HUES6 (cell line): ENCODE data around the gene EXOC6B.

Experiments
- H3K27ac ChIP-seq: 2 replicates; pipeline ENCODE4 v1.7.0; 2013; ENCODE audit warnings: low read depth, mild to moderate bottlenecking, low read length, inconsistent platforms
- H3K27me3 ChIP-seq: 2 replicates; pipeline ENCODE4 v1.6.1; 2013; ENCODE audit warnings: low read length; ENCODE audit not compliant: control insufficient read depth, insufficient read depth
- H3K36me3 ChIP-seq: 2 replicates; pipeline ENCODE4 v1.6.1; 2013; ENCODE audit warnings: low read length; ENCODE audit not compliant: control insufficient read depth, insufficient read depth
- H3K4me1 ChIP-seq: 2 replicates; pipeline ENCODE4 v1.6.1; 2013; ENCODE audit warnings: low read length; ENCODE audit not compliant: control insufficient read depth, insufficient read depth
- H3K4me3 ChIP-seq: 2 replicates; pipeline ENCODE4 v1.5.1; 2013; ENCODE audit warnings: low read depth, low read length
- H3K9ac ChIP-seq: one replicate; pipeline ENCODE4 v1.6.1; 2013; ENCODE audit warnings: mild to moderate bottlenecking, low read length
- H3K9me3 ChIP-seq: 2 replicates; pipeline ENCODE4 v1.6.1; 2013; ENCODE audit warnings: low read depth, low read length; ENCODE audit not compliant: control insufficient read depth, insufficient read depth

Gene EXOC6B

GRCh38 chr2:72362733-72363132, 463.1 kb downstream of the EXOC6B start:
- H3K36me3 ChIP-seq = no peaks in the 10 kb centered on the region
- H3K27ac ChIP-seq = no peak overlapping the region
- no peaks in the 10 kb centered on the region for H3K27me3 ChIP-seq
- H3K9ac ChIP-seq = no peak overlapping the region
- no peak overlapping the region for H3K4me3 ChIP-seq
- H3K9me3 ChIP-seq = no peaks in the 10 kb centered on the region
- H3K4me1 ChIP-seq = peaks cover 4% of the 10 kb centered on the region

DNA sequence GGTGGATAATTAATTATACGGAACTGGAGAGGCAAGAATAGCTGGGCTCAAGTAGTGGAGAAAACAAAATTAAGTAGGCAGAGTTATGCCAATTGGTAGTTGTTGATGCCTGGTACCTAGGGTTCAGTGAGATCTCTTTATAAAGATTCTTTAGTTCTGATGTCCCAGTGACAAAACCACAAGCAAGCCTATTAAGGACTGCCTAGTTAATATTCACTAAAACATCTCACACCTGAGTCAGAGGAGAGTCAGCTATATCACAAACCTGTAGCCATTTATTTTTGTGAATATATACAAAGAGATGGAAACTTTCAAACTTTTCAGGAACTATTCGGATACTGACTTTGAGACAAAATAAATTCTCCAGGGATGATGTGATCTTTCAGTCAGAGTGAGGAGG, 464.3 kb downstream of the EXOC6B start:
- H3K4me3 ChIP-seq = no peak overlapping the region
- no peaks in the 10 kb centered on the region for H3K4me1 ChIP-seq
- no peak overlapping the region for H3K27ac ChIP-seq
- H3K27me3 ChIP-seq = no peaks in the 10 kb centered on the region
- H3K9me3 ChIP-seq = no peaks in the 10 kb centered on the region
- no peak overlapping the region for H3K9ac ChIP-seq
- H3K36me3 ChIP-seq = no peaks in the 10 kb centered on the region

DNA sequence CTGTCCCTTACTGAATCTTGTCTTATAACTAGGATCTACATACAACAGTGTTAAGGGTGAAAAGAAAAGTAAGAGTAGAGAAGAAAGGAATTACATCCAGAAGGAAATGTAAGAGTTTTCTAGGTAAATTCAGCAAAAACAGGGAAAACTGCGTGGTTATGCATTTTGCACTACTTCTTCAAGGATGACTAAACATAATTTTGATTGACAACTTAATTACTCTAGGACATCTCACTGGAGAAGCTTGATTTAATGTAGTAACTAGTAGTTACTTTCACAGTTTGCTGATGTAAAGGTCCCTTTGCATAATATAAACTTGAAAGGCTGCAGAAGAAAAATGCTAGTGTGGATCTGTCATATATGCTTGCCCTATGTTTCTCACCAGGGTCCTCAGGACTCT, 464.8 kb downstream of the EXOC6B start:
- Histone ChIP-seq H3K36me3 (no peaks in the 10 kb centered on the region), H3K9ac (no peak overlapping the region), H3K4me3 (no peak overlapping the region), H3K27me3 (no peaks in the 10 kb centered on the region), H3K9me3 (no peaks in the 10 kb centered on the region), H3K27ac (no peak overlapping the region), H3K4me1 (no peaks in the 10 kb centered on the region)

DNA sequence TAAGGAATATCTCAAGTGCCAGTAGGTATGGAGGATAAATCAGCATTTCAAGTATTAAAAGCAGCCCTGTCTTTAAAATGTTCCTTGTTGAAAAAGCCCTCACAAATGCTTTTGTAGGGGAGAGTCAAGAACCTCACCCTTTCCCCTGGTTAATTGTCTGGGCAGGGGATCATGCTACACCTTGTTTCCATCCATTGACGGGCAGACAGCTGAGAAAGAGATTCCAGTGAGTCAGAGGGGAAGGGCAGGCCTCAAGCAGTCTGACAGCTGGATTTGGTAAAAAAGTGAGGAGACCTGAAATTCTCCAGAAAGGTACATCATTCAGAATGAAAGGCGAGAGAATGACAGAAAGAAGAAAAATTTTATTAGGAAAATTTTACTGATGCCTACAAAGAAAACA, 475.0 kb downstream of the EXOC6B start:
- Histone ChIP-seq H3K4me1 (peaks cover 19% of the 10 kb centered on the region), H3K27me3 (no peaks in the 10 kb centered on the region), H3K27ac (0 out of 2 replicates have a peak overlapping the region, but pooled peaks have one; percentile 29), H3K36me3 (no peaks in the 10 kb centered on the region), H3K9me3 (no peaks in the 10 kb centered on the region), H3K4me3 (no peak overlapping the region), H3K9ac (no peak overlapping the region)

- Histone ChIP-seq H3K27ac (no peak overlapping the region), H3K4me1 (peaks cover 19% of the 10 kb centered on the region), H3K9ac (no peak overlapping the region), H3K36me3 (no peaks in the 10 kb centered on the region), H3K27me3 (no peaks in the 10 kb centered on the region), H3K4me3 (no peak overlapping the region), H3K9me3 (no peaks in the 10 kb centered on the region)
Measured at GRCh38 chr2:72349016-72349415, 476.8 kb downstream of the EXOC6B start.

DNA sequence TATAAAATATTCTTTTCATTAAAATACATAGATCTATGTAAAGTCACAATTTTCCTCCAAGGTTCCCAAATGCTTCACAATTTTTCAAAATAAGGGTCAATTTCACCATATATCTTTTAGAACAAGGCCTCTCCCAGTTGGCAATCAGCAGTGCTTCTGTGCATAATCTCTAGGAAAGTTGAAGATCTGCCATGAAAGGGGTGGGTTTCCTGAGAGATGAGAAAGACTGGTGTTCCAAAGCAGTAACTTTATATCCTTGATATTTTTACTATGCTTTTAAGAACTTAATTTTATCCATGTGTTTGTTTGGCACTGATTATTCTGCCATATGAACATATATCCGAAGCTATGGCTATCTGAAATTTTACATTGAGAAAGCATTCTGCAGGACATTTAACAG, 478.8 kb downstream of the EXOC6B start:
- H3K9ac ChIP-seq = no peak overlapping the region
- no peaks in the 10 kb centered on the region for H3K27me3 ChIP-seq
- no peak overlapping the region for H3K4me3 ChIP-seq
- no peaks in the 10 kb centered on the region for H3K9me3 ChIP-seq
- H3K4me1 ChIP-seq = peaks cover 19% of the 10 kb centered on the region
- no peaks in the 10 kb centered on the region for H3K36me3 ChIP-seq
- no peak overlapping the region for H3K27ac ChIP-seq

DNA sequence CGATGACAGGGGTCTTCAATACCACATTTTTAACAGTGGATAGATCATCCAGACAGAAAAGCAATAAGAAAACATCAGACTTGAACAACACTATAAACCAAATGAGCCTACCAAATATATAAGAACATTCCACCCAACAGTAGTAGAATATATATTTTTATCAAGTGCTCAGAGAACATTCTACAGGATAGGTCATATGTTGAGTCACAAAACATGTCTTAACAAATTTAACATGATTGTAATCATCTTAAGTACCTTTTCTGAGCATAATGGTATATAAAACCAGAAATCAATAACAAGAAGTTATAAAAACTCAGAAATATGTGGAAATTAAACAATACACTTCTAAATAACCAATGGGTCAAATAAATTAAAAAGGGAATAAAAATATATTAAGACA, 484.2 kb downstream of the EXOC6B start:
- H3K4me1 ChIP-seq = no peaks in the 10 kb centered on the region
- H3K9me3 ChIP-seq = no peaks in the 10 kb centered on the region
- no peak overlapping the region for H3K4me3 ChIP-seq
- H3K27me3 ChIP-seq = no peaks in the 10 kb centered on the region
- no peaks in the 10 kb centered on the region for H3K36me3 ChIP-seq
- H3K27ac ChIP-seq = no peak overlapping the region
- H3K9ac ChIP-seq = no peak overlapping the region

DNA sequence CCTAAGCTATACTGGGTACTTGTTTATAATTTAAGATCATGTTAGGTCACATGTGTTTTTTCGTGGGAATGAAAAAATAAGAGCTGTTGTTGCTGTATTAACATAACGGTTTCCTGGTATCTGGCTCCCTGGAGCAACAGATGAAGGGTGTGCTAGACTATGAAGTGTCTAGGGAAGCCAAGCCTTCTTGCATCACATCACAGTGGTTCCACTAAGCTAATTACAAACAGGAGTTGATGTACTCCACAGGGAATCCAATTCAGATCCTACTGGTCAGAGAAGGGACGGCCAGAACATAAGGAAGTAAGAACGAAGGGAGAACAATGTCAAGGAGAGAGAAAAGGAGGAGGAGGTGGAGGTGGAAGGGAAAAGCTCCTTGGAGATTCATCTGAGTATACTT, 485.2 kb downstream of the EXOC6B start:
- no peaks in the 10 kb centered on the region for H3K4me1 ChIP-seq
- no peak overlapping the region for H3K27ac ChIP-seq
- H3K4me3 ChIP-seq = no peak overlapping the region
- no peaks in the 10 kb centered on the region for H3K27me3 ChIP-seq
- H3K9ac ChIP-seq = no peak overlapping the region
- no peaks in the 10 kb centered on the region for H3K36me3 ChIP-seq
- no peaks in the 10 kb centered on the region for H3K9me3 ChIP-seq

DNA sequence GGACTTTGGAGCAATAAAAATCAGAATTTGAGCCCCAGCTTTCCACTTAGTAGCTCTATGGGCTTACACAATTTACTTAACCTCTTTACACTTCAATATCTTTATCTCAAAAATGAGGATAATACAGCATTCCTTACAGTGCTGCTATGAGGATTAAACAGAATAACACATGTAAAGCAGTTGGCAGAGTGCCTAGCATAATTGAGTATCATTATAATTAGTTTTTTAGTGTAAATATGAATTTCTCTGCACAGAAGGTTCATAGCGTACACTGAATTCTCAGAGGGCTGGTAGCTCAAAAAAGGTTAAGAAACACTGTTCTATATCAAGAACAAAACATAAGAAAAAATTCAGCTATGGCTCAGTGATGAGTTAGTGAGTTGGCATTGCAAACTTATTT, 487.8 kb downstream of the EXOC6B start:
- Histone ChIP-seq H3K27ac (no peak overlapping the region), H3K36me3 (no peaks in the 10 kb centered on the region), H3K4me1 (no peaks in the 10 kb centered on the region), H3K9ac (no peak overlapping the region), H3K9me3 (no peaks in the 10 kb centered on the region), H3K27me3 (no peaks in the 10 kb centered on the region), H3K4me3 (no peak overlapping the region)

- H3K36me3 ChIP-seq = no peaks in the 10 kb centered on the region
- no peak overlapping the region for H3K9ac ChIP-seq
- no peak overlapping the region for H3K4me3 ChIP-seq
- H3K27ac ChIP-seq = no peak overlapping the region
- H3K9me3 ChIP-seq = no peaks in the 10 kb centered on the region
- H3K27me3 ChIP-seq = no peaks in the 10 kb centered on the region
- peaks cover 7% of the 10 kb centered on the region for H3K4me1 ChIP-seq
Measured at GRCh38 chr2:72332720-72333119, 493.1 kb downstream of the EXOC6B start.

DNA sequence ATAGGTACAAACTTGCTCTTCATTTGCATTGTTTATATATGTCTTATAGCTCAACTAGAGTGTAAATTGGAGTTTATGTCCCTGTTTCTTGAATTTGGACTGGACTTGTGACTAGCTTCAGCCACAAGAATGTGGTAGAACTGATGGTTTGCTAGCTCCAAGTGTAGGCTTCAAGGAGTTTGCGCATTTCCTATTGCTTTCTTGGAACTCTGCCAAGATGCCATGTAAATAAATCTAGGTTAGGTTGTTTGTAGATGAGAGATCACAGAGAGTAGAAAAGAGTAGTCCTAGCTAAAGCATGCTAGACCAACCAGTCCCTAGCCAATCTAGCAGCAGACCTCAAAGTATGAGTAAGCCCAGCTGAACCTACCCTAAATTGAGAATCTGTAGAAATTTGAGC, 495.2 kb downstream of the EXOC6B start:
- no peaks in the 10 kb centered on the region for H3K9me3 ChIP-seq
- peaks cover 7% of the 10 kb centered on the region for H3K4me1 ChIP-seq
- H3K4me3 ChIP-seq = no peak overlapping the region
- no peak overlapping the region for H3K27ac ChIP-seq
- no peak overlapping the region for H3K9ac ChIP-seq
- no peaks in the 10 kb centered on the region for H3K36me3 ChIP-seq
- no peaks in the 10 kb centered on the region for H3K27me3 ChIP-seq

GRCh38 chr2:72326759-72327158, 499.1 kb downstream of the EXOC6B start:
- Histone ChIP-seq H3K27me3 (no peaks in the 10 kb centered on the region), H3K36me3 (no peaks in the 10 kb centered on the region), H3K4me1 (peaks cover 7% of the 10 kb centered on the region), H3K9ac (no peak overlapping the region), H3K4me3 (no peak overlapping the region), H3K9me3 (no peaks in the 10 kb centered on the region), H3K27ac (no peak overlapping the region)
